Measurements from ENCODE around the gene ANKLE2. TPM values are rescaled to one million over a fixed set of nuclear protein-coding genes. Genes with fewer than 3 reads are reported as not detected.

ANKLE2 gene
- total and polyA plus RNA-seq, 2 of the 13 experiments (the other 11 are each of a cell fraction or from before 2014, with no cell fraction given) = 35.3 to 37.1 TPM

DNA sequence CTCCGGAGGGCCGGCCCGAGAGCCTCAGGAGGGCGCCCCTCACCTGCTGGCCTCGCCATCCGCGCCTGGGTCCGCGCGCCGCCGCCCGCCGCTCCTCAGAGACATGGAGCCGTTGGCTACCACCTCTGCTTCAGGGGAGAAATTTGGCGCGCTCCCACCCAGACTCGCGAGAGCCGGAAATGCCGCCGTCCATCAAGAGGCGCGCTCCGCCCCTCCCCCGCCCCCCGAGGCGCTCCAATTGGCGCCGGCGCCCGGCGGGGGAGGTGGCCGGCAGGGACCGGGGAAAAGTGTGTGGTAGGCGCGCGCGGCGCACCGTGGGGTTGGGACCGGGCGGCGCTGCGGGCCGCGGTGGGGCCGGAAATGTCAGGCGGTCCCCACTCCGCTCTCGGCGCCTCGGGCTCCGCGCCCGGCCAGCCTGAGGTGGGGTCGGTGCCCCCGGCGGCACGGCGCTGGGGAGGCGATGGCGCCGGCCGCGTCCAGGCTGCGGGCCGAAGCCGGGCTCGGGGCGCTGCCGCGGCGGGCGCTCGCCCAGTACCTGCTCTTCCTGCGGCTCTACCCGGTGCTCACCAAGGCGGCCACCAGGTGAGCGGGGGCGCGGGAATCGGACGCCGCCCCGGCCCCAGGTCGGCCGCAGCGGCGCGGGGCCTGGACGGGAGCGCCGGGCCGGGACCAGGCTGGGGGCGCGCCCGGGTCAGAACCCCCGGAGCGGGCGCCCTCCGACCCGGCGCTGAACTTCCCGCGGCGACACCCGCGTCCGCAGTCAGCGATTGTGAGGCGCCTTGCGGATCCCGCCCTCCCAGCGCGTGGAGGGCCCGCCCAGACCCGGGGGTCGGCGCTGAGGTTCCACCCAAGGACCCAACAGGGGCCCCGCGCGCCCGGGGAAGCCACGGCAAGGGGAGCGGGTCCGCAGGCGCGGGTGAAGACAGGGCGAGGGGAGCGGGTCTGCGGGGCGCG, 74.1 kb downstream of the ANKLE2 start, which contains the start of the genes POLE and PXMP2 (continued):
- TF ChIP-seq ZNF850 (CRISPR knock-in tag; conservative IDR thresholded peaks at IDR 0.05) (no peak; the same call in 1 of the 2 replicates), ZNF281 (CRISPR knock-in tag; IDR thresholded peaks at IDR 0.05; ENCODE audit: borderline replicate concordance) (peak; percentile 85), ZZZ3 (CRISPR knock-in tag; IDR thresholded peaks at IDR 0.05; ENCODE audit: borderline replicate concordance) (no peak), TAF1 (CRISPR knock-in tag; IDR thresholded peaks at IDR 0.05) (peak; percentile 56; the same call in 1 of the 2 replicates), HOXA5 (CRISPR knock-in tag; IDR thresholded peaks at IDR 0.05) (0 out of 2 replicates have a peak, but pooled peaks have one; percentile 50), HDAC2 (CRISPR knock-in tag; IDR thresholded peaks at IDR 0.05) (0 out of 2 replicates have a peak, but pooled peaks have one; percentile 14), ZFYVE20 (CRISPR knock-in tag; IDR thresholded peaks at IDR 0.05; ENCODE audit: borderline replicate concordance, low read depth) (peak; percentile 49; the same call in 1 of the 2 replicates), RNF219 (CRISPR knock-in tag; IDR thresholded peaks at IDR 0.05) (no peak), POLR2AphosphoS2 (IDR thresholded peaks at IDR 0.05; ENCODE audit: low read depth, low read length) (no peak), ZNF777 (CRISPR knock-in tag; IDR thresholded peaks at IDR 0.05) (peak; percentile 80; the same call in 1 of the 2 replicates), ZNF784 (CRISPR knock-in tag; IDR thresholded peaks at IDR 0.05; ENCODE audit: borderline replicate concordance) (peak; percentile 44; the same call in 1 of the 2 replicates), ZNF30 (CRISPR knock-in tag; IDR thresholded peaks at IDR 0.05) (no peak), BCL3 (CRISPR knock-in tag; IDR thresholded peaks at IDR 0.05) (0 out of 2 replicates have a peak, but pooled peaks have one; percentile 63), HNRNPL (IDR thresholded peaks at IDR 0.05; ENCODE audit: low read depth, low read length) (no peak), RXRB (CRISPR knock-in tag; IDR thresholded peaks at IDR 0.05; ENCODE audit: borderline replicate concordance) (peak; percentile 49; the same call in 1 of the 2 replicates), ZNF274 (CRISPR knock-in tag; IDR thresholded peaks at IDR 0.05) (peak; percentile 51; the same call in 1 of the 2 replicates), POGZ (CRISPR knock-in tag; IDR thresholded peaks at IDR 0.05) (peak; percentile 36; the same call in 1 of the 2 replicates), SALL1 (CRISPR knock-in tag; IDR thresholded peaks at IDR 0.05) (peak; percentile 71; the same call in 1 of the 2 replicates)
- TF ChIP-seq, protein P1, sequence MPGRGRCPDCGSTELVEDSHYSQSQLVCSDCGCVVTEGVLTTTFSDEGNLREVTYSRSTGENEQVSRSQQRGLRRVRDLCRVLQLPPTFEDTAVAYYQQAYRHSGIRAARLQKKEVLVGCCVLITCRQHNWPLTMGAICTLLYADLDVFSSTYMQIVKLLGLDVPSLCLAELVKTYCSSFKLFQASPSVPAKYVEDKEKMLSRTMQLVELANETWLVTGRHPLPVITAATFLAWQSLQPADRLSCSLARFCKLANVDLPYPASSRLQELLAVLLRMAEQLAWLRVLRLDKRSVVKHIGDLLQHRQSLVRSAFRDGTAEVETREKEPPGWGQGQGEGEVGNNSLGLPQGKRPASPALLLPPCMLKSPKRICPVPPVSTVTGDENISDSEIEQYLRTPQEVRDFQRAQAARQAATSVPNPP (CRISPR knock-in tag; IDR thresholded peaks at IDR 0.05) = peak; percentile 51; the same call in 1 of the 2 replicates
